WTC11 (cell line): ENCODE data around the gene SLC24A3. TPM values are rescaled to one million over a fixed set of nuclear protein-coding genes. Genes with fewer than 3 reads are reported as not detected.

Experiments
- ATAC-seq: fragments of 200-7000 bp; cut with Tn5 transposase; 2 replicates; pipeline ENCODE4 v1.10.0; 2021; ENCODE audit warnings: mild to moderate bottlenecking, moderate library complexity
- CTCF ChIA-PET: fragments of 300-600 bp; sonication (Branson Sonifier 250); formaldehyde crosslinking; loops from one replicate; lab custom pipeline; 2021; ENCODE audit warnings: antibody characterized with exemption; lab: Charles Lee
- POLR2A ChIA-PET: fragments of 350-600 bp; sonication (Branson Sonifier 250); formaldehyde crosslinking; loops from one replicate; lab custom pipeline; 2021; ENCODE audit warnings: antibody characterized with exemption; lab: Charles Lee
- DNase-seq: peaks from one replicate; pipeline ENCODE4 v3.0.0; 2021; ENCODE audit warnings: low spot score
- H3K27ac Mint-ChIP-seq: 2 replicates; pipeline ENCODE4 v1.8.0; 2021; ENCODE audit warnings: mixed read lengths
- H3K27me3 Mint-ChIP-seq: 2 replicates; pipeline ENCODE4 v1.8.0; 2021; ENCODE audit warnings: low read depth, mild to moderate bottlenecking, moderate library complexity, mixed read lengths
- H3K36me3 Mint-ChIP-seq: 2 replicates; pipeline ENCODE4 v1.8.0; 2021; ENCODE audit warnings: mixed read lengths
- H3K4me1 Mint-ChIP-seq: 2 replicates; pipeline ENCODE4 v1.8.0; 2022; ENCODE audit warnings: mixed read lengths
- H3K4me3 Mint-ChIP-seq: 2 replicates; pipeline ENCODE4 v1.8.0; 2021; ENCODE audit warnings: mild to moderate bottlenecking, moderate library complexity, mixed read lengths
- H3K9me3 Mint-ChIP-seq: 2 replicates; pipeline ENCODE4 v1.8.0; 2021; ENCODE audit warnings: mixed read lengths
- CREB1 ChIP-seq: sonication (generic); formaldehyde crosslinking; IDR thresholded peaks from 2 replicates; pipeline ENCODE4 v1.8.0; 2023; ENCODE audit warnings: mild to moderate bottlenecking, missing genetic modification reagents
- CREM ChIP-seq: sonication (generic); formaldehyde crosslinking; IDR thresholded peaks from 2 replicates; pipeline ENCODE4 v1.8.1; 2022; ENCODE audit warnings: mild to moderate bottlenecking, missing genetic modification reagents, moderate library complexity
- FOXK1 ChIP-seq: sonication (generic); formaldehyde crosslinking; IDR thresholded peaks from 2 replicates; pipeline ENCODE4 v1.8.0; 2022; ENCODE audit warnings: mild to moderate bottlenecking, moderate library complexity, missing genetic modification reagents
- HMGA2 ChIP-seq: fragments of 250-450 bp; sonication (Bioruptor Pico); IDR thresholded peaks from 2 replicates; pipeline ENCODE4 v1.4.0; 2021; ENCODE audit warnings: mild to moderate bottlenecking, moderate library complexity
- KAT7 ChIP-seq: sonication (generic); formaldehyde crosslinking; IDR thresholded peaks from 2 replicates; pipeline ENCODE4 v1.8.1; 2023; ENCODE audit warnings: missing genetic modification reagents, mild to moderate bottlenecking, borderline replicate concordance
- MXD4 ChIP-seq: fragments of 250-450 bp; sonication (Bioruptor Pico); IDR thresholded peaks from 2 replicates; pipeline ENCODE4 v1.8.0; 2021; ENCODE audit warnings: mild to moderate bottlenecking, moderate library complexity, borderline replicate concordance
- MYBL2 ChIP-seq: sonication (generic); formaldehyde crosslinking; IDR thresholded peaks from 2 replicates; pipeline ENCODE4 v1.8.1; 2023; ENCODE audit warnings: mild to moderate bottlenecking, moderate library complexity, missing genetic modification reagents
- NFYB ChIP-seq: sonication (generic); formaldehyde crosslinking; conservative IDR thresholded peaks from 2 replicates; pipeline ENCODE4 v1.8.0; 2022; ENCODE audit warnings: low read depth, missing genetic modification reagents
- NR3C1 ChIP-seq: sonication (generic); formaldehyde crosslinking; conservative IDR thresholded peaks from 2 replicates; pipeline ENCODE4 v1.8.1; 2023; ENCODE audit warnings: low read depth, mild to moderate bottlenecking, missing genetic modification reagents
- RORB ChIP-seq: fragments of 250-450 bp; sonication (Bioruptor Pico); IDR thresholded peaks from 2 replicates; pipeline ENCODE4 v1.9.0; 2021; ENCODE audit warnings: mild to moderate bottlenecking
- SMAD3 ChIP-seq: sonication (generic); formaldehyde crosslinking; IDR thresholded peaks from 2 replicates; pipeline ENCODE4 v1.8.0; 2022; ENCODE audit warnings: missing genetic modification reagents, mild to moderate bottlenecking, borderline replicate concordance
- SP1 ChIP-seq: sonication (generic); formaldehyde crosslinking; conservative IDR thresholded peaks from 2 replicates; pipeline ENCODE4 v1.8.1; 2022; ENCODE audit warnings: missing genetic modification reagents
- ZNF416 ChIP-seq: fragments of 250-450 bp; sonication (Bioruptor Pico); IDR thresholded peaks from 2 replicates; pipeline ENCODE4 v1.9.0; 2021; ENCODE audit warnings: mild to moderate bottlenecking, inconsistent platforms
- ZNF671 ChIP-seq: fragments of 250-450 bp; sonication (Bioruptor Pico); IDR thresholded peaks from 2 replicates; pipeline ENCODE4 v1.8.0; 2021; ENCODE audit warnings: mild to moderate bottlenecking
- total RNA-seq: library from RNA; stranded (reverse); gene quantifications from 3 replicates; pipeline ENCODE4 v1.2.3, GENCODE V29; 2021
- TF ChIP-seq, protein P1 (sequence below): fragments of 250-450 bp; sonication (Bioruptor Pico); IDR thresholded peaks from 2 replicates; pipeline ENCODE4 v1.8.0; 2021; ENCODE audit warnings: mild to moderate bottlenecking
- TF ChIP-seq, protein P2 (sequence below): sonication (generic); formaldehyde crosslinking; IDR thresholded peaks from 2 replicates; pipeline ENCODE4 v1.8.0; 2023; ENCODE audit warnings: mild to moderate bottlenecking, missing genetic modification reagents
- TF ChIP-seq, protein P3 (sequence below): sonication (generic); formaldehyde crosslinking; IDR thresholded peaks from 2 replicates; pipeline ENCODE4 v1.8.1; 2022; ENCODE audit warnings: mild to moderate bottlenecking, missing genetic modification reagents, moderate library complexity, borderline replicate concordance
- TF ChIP-seq, protein P4 (sequence below): fragments of 250-450 bp; sonication (Bioruptor Pico); IDR thresholded peaks from 2 replicates; pipeline ENCODE4 v2.1.2; 2022; ENCODE audit warnings: mild to moderate bottlenecking, moderate library complexity
- TF ChIP-seq, protein P5 (sequence below): sonication (generic); formaldehyde crosslinking; IDR thresholded peaks from 2 replicates; pipeline ENCODE4 v1.8.0; 2022; ENCODE audit warnings: mild to moderate bottlenecking, missing genetic modification reagents
- TF ChIP-seq, protein P6 (sequence below): fragments of 250-450 bp; sonication (Bioruptor Pico); IDR thresholded peaks from 2 replicates; pipeline ENCODE4 v1.9.0; 2021; ENCODE audit warnings: mild to moderate bottlenecking

SLC24A3 gene
- total RNA-seq, 1 experiment from 2014 or later: 5.7 TPM

DNA sequence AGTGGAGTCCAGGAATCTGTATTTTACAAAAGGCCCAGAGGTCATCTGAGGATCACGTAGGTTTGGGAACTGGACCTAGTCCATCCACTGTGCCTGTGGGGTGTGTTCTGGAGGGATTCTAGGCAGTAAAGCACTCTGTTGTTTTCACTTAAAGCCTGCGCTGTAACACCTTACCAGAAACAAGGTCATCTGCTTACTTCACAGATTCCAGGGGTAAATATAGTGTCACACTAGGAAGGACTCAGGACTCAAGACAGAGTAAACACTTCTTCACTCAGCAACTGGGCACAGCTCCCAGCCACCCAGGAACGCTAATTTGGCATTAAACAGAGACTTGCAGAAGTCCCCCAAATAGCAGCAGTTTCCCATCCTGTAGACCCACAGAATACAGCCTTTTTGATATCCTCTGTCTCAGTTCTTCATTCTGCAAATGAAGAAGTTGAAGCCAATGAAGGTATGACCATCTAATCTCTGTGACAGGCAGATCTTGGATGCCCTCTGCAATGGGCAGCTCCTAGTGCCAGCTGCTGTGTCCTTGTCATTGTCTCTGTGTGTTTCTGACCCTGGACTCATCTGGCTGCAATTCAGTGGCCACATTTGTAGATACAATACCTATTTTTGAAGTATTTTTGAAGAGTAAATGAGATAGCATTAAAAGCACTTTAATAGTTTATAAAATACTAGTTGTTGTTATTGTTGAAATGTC is 129.1 kb downstream of the SLC24A3 start:
- ChIA-PET CTCF (no interaction called here), POLR2A (no interaction called here)
- no peaks in the 10 kb centered on the region for H3K4me1 Mint-ChIP-seq
- TF ChIP-seq, protein P1, sequence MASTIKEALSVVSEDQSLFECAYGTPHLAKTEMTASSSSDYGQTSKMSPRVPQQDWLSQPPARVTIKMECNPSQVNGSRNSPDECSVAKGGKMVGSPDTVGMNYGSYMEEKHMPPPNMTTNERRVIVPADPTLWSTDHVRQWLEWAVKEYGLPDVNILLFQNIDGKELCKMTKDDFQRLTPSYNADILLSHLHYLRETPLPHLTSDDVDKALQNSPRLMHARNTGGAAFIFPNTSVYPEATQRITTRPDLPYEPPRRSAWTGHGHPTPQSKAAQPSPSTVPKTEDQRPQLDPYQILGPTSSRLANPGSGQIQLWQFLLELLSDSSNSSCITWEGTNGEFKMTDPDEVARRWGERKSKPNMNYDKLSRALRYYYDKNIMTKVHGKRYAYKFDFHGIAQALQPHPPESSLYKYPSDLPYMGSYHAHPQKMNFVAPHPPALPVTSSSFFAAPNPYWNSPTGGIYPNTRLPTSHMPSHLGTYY (CRISPR knock-in tag): no peak
- TF ChIP-seq SMAD3 (no peak), KAT7 (CRISPR knock-in tag) (no peak), CREB1 (no peak), SP1 (CRISPR knock-in tag) (no peak), MXD4 (CRISPR knock-in tag) (no peak), MYBL2 (CRISPR knock-in tag) (no peak), NFYB (CRISPR knock-in tag) (no peak), NR3C1 (no peak), ZNF416 (no peak), HMGA2 (CRISPR knock-in tag) (no peak)
- TF ChIP-seq, protein P2, sequence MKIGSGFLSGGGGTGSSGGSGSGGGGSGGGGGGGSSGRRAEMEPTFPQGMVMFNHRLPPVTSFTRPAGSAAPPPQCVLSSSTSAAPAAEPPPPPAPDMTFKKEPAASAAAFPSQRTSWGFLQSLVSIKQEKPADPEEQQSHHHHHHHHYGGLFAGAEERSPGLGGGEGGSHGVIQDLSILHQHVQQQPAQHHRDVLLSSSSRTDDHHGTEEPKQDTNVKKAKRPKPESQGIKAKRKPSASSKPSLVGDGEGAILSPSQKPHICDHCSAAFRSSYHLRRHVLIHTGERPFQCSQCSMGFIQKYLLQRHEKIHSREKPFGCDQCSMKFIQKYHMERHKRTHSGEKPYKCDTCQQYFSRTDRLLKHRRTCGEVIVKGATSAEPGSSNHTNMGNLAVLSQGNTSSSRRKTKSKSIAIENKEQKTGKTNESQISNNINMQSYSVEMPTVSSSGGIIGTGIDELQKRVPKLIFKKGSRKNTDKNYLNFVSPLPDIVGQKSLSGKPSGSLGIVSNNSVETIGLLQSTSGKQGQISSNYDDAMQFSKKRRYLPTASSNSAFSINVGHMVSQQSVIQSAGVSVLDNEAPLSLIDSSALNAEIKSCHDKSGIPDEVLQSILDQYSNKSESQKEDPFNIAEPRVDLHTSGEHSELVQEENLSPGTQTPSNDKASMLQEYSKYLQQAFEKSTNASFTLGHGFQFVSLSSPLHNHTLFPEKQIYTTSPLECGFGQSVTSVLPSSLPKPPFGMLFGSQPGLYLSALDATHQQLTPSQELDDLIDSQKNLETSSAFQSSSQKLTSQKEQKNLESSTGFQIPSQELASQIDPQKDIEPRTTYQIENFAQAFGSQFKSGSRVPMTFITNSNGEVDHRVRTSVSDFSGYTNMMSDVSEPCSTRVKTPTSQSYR: no peak
- TF ChIP-seq, protein P3, sequence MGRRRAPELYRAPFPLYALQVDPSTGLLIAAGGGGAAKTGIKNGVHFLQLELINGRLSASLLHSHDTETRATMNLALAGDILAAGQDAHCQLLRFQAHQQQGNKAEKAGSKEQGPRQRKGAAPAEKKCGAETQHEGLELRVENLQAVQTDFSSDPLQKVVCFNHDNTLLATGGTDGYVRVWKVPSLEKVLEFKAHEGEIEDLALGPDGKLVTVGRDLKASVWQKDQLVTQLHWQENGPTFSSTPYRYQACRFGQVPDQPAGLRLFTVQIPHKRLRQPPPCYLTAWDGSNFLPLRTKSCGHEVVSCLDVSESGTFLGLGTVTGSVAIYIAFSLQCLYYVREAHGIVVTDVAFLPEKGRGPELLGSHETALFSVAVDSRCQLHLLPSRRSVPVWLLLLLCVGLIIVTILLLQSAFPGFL: no peak
- TF ChIP-seq, protein P4, sequence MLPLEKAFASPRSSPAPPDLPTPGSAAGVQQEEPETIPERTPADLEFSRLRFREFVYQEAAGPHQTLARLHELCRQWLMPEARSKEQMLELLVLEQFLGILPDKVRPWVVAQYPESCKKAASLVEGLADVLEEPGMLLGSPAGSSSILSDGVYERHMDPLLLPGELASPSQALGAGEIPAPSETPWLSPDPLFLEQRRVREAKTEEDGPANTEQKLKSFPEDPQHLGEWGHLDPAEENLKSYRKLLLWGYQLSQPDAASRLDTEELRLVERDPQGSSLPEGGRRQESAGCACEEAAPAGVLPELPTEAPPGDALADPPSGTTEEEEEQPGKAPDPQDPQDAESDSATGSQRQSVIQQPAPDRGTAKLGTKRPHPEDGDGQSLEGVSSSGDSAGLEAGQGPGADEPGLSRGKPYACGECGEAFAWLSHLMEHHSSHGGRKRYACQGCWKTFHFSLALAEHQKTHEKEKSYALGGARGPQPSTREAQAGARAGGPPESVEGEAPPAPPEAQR (CRISPR knock-in tag): no peak
- TF ChIP-seq, all 79 proteins: peak for 0
- peaks cover 10% of the 10 kb centered on the region; the same call in 1 of the 2 replicates for H3K9me3 Mint-ChIP-seq
- DNase-seq (no peak), ATAC-seq (no peak)
- H3K27ac Mint-ChIP-seq: no peak overlapping the region
- no peaks in the 10 kb centered on the region for H3K27me3 Mint-ChIP-seq
- H3K4me3 Mint-ChIP-seq: no peak overlapping the region
- no peaks in the 10 kb centered on the region for H3K36me3 Mint-ChIP-seq

DNA sequence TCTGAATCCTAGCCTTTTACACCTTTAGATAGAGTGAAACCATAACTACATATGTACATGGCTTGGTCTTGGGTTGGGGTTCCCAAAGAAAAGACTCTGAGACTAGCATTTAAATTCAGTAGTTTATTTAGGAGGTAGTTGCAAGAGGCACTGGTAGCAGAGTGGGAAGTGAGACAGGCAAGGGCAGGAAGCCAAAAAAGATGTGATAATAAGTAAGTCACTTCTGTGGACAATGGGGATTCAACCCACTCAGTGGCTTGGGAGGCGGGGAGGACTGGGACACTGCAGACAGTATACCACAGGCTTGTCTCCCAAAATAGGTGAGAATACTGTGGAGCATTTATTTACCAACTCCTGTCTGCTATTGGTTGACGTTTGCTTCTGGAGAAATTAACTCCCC is 131.9 kb downstream of the SLC24A3 start:
- DNase-seq: no peak
- ATAC-seq: no peak
- peaks cover 6% of the 10 kb centered on the region for H3K4me1 Mint-ChIP-seq
- H3K27me3 Mint-ChIP-seq: no peaks in the 10 kb centered on the region
- no peaks in the 10 kb centered on the region for H3K36me3 Mint-ChIP-seq
- H3K4me3 Mint-ChIP-seq: no peak overlapping the region
- H3K27ac Mint-ChIP-seq: no peak overlapping the region
- peaks cover 10% of the 10 kb centered on the region; the same call in 1 of the 2 replicates for H3K9me3 Mint-ChIP-seq
- POLR2A ChIA-PET: no interaction called here
- CTCF ChIA-PET: no interaction called here
- TF ChIP-seq, protein P4 (CRISPR knock-in tag): no peak
- TF ChIP-seq, protein P5, sequence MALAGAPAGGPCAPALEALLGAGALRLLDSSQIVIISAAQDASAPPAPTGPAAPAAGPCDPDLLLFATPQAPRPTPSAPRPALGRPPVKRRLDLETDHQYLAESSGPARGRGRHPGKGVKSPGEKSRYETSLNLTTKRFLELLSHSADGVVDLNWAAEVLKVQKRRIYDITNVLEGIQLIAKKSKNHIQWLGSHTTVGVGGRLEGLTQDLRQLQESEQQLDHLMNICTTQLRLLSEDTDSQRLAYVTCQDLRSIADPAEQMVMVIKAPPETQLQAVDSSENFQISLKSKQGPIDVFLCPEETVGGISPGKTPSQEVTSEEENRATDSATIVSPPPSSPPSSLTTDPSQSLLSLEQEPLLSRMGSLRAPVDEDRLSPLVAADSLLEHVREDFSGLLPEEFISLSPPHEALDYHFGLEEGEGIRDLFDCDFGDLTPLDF: no peak
- no peak for TF ChIP-seq RORB (CRISPR knock-in tag)
- TF ChIP-seq HMGA2 (CRISPR knock-in tag): no peak
- no peak for TF ChIP-seq FOXK1 (CRISPR knock-in tag)
- TF ChIP-seq CREM (CRISPR knock-in tag): no peak
- TF ChIP-seq, protein P6, sequence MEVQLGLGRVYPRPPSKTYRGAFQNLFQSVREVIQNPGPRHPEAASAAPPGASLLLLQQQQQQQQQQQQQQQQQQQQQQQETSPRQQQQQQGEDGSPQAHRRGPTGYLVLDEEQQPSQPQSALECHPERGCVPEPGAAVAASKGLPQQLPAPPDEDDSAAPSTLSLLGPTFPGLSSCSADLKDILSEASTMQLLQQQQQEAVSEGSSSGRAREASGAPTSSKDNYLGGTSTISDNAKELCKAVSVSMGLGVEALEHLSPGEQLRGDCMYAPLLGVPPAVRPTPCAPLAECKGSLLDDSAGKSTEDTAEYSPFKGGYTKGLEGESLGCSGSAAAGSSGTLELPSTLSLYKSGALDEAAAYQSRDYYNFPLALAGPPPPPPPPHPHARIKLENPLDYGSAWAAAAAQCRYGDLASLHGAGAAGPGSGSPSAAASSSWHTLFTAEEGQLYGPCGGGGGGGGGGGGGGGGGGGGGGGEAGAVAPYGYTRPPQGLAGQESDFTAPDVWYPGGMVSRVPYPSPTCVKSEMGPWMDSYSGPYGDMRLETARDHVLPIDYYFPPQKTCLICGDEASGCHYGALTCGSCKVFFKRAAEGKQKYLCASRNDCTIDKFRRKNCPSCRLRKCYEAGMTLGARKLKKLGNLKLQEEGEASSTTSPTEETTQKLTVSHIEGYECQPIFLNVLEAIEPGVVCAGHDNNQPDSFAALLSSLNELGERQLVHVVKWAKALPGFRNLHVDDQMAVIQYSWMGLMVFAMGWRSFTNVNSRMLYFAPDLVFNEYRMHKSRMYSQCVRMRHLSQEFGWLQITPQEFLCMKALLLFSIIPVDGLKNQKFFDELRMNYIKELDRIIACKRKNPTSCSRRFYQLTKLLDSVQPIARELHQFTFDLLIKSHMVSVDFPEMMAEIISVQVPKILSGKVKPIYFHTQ: no peak
- no peak for TF ChIP-seq ZNF671 (CRISPR knock-in tag)
